CD4-positive, alpha-beta T cell treated with Interferon alpha-2 for 1 hour (primary cell): ENCODE measurements around the gene TAMALIN.
A peak's percentile ranks its signal among the peaks of the same experiment; 100 is the strongest.

Source experiments
- DNase-seq, 2 donors: peaks; one replicate each; pipeline ENCODE4 v3.0.0-alpha.2; 2020 to 2022

The TAMALIN gene

GRCh38 chr12:52037248-52037861, 30.6 kb downstream of the TAMALIN start:
- DNase-seq, result peak in 1 of 2 donors; percentile 27

DNA sequence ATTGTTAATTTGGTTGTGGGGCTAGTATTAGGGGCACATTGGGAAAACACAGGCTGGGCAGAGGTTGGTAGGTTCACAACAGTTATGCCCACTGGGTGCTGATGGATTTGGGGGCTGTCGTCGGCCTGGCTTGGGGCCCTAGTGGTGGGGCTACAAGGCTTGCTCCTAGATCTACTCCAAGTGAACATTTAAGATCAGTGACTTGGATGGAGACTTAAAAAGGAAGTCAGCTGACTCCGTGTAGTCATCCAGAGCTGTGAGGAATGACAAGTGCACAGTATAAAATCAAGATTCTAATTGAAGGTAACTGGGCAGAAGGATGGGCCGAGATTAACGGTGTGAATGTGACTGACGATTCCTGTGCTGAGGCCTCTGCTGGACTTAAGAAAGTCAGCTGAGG, 31.7 kb downstream of the TAMALIN start:
- DNase-seq, result no peak

DNA sequence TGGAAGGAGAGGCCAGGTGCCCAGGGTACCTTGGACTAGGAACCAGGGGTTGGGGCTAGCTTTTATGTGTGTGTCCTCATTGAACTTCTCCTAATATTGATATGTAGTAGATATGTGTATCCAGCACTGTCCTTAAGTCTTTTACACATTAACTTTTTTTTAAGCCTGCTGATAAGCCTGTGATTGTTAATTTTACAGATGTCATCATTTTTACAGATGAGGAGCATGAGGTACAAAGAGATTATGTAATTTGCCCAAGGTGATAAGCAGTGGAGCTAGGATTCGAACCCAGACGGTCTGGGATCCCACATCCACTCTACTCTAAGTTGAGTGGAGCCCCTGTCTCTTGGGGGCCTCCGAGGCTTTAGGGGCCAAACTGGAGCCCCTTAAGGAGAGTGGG, 34.3 kb downstream of the TAMALIN start:
- no peak for DNase-seq

GRCh38 chr12:52041695-52042123, 35.0 kb downstream of the TAMALIN start:
- peak; percentile 76 to 83 for DNase-seq

GRCh38 chr12:52042706-52043385, 36.1 kb downstream of the TAMALIN start:
- no peak for DNase-seq

- no peak for DNase-seq
Observed at GRCh38 chr12:52043386-52044212, 36.9 kb downstream of the TAMALIN start.

GRCh38 chr12:52044292-52044983, 37.7 kb downstream of the TAMALIN start:
- no peak for DNase-seq

GRCh38 chr12:52045794-52046199, 39.1 kb downstream of the TAMALIN start:
- peak; percentile 37 to 50 for DNase-seq

DNA sequence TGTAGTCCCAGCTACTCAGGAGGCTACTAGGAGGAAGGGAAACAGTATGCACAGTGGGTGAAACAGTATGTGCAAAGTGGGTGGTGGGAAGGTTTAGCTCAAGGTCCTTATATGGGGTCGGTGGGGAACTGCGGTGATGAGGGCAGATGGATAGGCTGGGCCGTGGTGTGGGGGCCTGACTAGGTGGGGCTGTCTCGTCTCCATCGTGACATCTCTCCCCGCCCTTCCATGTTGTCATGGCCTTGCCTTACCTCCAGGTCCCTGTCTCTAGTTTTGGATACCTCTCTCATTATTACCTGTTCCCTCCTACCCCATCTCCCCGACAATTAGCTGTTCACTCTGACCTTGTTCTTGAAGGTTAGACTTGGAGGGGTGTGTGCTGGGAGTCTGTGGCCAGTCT, 40.1 kb downstream of the TAMALIN start:
- no peak for DNase-seq

GRCh38 chr12:52049286-52049685, 42.5 kb downstream of the TAMALIN start:
- no peak for DNase-seq

- DNase-seq, result no peak
Observed at GRCh38 chr12:52049688-52050087, 42.9 kb downstream of the TAMALIN start.

DNA sequence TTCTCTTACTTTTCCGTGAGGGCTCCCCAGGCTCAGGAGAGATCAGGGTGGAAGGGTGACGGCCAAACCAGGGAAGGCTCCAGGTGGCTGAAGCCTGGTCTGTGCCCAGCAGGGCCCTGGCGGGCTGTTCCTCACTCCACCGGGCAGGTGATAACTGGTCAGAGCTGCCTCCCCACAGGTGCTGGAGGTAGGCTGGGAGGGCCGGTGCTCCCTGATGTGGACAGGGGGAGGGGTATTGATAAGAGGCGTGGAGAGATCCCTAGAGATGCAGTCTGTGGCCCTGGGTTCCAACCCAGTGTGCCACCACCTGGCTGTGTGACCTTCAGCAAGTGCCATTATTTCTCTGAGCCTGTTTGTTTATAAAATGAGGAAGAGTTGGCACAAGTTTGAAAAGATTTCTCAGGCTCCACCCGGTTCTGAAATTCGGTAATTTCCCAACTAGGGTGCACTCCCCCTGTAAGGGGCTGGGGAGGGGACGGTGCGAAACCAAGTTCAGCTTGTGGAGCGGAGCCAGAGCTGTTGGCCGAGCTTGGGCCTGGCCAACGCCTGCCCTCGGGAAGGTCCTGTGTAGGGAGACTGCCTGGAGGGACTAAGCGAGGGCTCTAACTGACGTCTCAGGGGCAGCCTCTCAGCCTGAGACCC, 43.5 kb downstream of the TAMALIN start:
- DNase-seq, result peak; percentile 70 to 75

DNA sequence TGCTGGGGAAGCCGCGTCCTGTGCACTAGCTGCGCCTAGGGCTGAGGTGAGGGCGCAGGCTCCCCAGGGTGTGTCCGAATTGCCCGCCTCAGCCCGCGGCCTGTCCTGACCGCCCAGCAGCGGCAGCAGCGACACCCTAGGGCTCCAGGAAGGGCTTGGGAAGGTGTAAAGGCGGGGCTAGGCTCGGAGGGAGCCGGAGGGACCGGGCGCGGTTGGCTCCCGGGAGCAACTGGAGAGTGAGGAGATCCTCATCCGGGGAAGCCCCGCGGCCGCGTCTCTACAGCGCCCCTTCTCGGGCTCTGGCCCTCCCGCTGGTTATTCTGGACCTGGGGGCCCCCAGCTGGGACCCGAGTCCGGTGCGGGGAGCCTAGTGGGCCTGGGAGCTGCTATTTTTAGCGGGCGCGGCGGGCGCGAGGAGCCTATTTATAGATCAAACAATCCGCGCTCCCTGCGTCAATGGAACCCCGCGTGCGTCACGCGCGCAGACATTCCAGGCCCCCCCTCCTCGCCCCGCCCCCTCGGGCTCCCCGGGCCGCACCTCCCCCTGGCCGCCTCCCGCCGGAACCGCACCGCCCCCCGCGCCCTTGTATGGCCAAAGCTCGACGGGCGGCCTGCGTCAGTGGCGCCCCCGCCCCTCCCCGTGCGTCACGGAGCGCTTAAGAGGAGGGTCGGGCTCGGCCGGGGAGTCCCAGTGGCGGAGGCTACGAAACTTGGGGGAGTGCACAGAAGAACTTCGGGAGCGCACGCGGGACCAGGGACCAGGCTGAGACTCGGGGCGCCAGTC, 44.2 kb downstream of the TAMALIN start, which contains the start of gene NR4A1:
Gene NR4A1, plus strand, starts transcription at position 685 of the 784 bp plus-strand sequence. CDS start 2,887 bp downstream, outside the sequence.
- DNase-seq, result peak; percentile 98 to 99

DNA sequence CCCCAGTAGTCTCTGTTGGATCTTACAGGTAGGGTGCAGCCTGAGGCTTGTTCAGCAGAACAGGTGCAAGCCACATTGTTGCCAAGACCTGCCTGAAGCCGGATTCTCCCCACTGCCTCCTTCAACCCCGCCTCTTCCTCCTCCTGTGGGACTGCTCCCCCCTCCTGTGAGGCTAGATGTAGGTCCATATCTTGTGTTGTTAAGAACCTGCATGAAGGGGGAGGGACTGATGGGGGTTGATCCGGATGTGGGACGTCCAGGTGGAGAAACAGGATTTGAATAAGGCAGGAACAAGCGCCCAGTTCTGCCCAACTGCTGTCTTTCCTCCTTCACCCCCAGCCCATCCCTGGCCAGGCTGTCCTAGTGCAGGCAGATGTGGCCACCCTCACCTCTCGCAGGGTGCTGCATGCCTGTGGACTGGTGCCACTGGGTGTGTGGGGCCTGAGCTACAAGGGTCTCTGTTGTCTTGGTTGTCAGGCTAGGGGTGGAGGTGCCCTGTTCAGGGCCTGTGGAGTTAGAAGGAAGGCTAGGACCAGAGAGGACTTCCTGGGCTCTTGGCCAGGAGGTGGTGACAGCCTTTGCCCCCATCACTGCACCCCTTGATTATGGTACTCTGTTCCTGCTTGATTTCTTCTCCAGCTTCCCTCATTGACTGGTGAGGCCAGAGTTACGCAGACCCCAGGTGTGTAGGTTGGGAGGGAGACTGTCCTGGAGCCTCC, 45.9 kb downstream of the TAMALIN start:
- DNase-seq, result peak; percentile 36 to 59

GRCh38 chr12:52053536-52054209, 46.9 kb downstream of the TAMALIN start:
- DNase-seq, result no peak

- DNase-seq, result peak in 1 of 2 donors; percentile 26
Observed at GRCh38 chr12:52054231-52054832, 47.6 kb downstream of the TAMALIN start.

DNA sequence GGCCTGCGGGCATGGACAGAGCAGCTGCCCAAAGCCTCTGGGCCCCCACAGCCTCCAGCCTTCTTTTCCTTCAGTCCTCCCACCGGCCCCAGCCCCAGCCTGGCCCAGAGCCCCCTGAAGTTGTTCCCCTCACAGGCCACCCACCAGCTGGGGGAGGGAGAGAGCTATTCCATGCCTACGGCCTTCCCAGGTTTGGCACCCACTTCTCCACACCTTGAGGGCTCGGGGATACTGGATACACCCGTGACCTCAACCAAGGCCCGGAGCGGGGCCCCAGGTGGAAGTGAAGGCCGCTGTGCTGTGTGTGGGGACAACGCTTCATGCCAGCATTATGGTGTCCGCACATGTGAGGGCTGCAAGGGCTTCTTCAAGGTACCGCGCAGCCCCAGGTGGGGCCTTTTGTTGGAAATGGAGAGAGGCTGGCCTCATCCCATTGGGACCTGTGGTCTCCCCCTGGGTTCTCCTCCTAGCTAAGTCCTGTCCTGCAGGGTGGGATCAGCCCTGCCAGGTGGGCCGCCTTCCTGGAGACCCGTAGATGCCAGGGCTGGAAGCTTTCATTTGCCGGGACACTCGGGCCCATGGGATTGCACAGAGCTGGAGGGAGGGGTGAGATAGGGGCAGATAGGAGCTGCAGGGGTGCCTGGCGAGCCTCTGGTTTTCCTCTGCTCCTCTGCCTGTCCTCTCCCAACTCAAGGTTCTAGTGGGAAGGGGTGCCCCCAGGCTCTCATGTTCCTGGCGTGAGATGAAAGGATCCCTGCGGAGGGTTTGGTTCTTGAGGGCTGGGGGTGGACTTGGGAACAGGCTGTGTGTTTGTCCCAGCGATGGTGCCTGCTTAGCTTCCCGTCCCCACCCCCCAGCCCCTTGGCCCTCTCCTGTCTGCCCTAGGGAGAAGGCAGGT, 48.3 kb downstream of the TAMALIN start:
- no peak for DNase-seq
